ENCODE data around the gene PROX2.

Gene PROX2

DNA sequence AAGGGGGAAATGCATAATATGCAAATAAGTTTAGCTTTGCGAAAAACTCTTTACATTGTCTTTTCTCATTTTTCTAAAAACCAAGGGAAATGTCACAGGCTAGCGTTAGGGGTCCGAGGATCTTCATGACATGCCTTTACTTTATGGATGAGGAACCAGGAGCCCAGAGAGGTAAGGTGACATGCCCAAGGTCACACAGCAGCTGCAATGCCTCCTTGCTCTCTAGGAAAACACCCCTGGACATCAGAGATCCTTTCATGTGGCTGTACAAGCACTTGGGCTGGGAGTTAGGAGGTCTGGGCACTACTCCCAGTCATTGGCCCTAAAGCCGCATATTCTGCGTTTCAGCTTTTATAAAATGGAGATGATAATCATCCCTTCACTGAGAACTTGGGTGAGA is 741 bp downstream of the PROX2 start:
- DNase-seq (ENCODE audit: low spot score): no peak

DNA sequence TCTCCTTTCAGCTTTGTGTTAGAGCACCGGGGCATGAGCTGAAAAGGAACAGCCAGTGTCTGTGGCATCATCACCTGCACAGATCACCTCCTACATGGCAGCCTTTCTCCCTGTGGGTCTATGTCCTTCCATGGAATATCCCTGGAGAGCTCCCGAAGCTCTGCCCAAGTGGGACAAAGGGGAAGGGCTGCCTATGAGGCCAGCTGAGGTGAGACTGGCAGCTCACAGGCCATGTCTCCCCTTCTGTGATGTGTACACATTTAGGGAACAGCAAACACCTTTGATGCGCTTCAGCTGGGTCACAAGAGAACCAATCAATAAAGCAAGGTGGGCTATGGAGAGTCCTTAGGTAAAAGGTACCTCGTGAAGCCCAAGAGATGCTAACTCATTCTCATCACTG is 4.1 kb downstream of the PROX2 start:
- no peak for DNase-seq (ENCODE audit: low spot score)

DNA sequence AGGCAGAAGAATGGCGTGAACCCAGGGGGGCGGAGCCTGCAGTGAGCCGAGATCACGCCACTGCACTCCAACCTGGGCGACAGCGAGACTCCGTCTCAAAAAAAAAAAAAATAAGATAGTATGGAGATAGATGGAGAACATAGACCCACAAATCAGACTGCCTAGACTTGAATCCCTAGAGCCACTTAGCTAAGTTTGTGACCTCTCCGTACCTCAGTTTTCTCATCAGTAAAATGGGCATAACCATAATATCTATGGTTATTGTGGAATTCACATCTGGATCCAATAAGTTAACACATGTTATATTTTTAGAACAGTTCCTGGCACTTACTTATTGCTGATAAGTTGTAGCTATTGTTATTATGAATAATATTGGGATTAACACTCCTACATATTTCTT is 7.2 kb downstream of the PROX2 start:
- DNase-seq (ENCODE audit: low spot score): no peak

DNA sequence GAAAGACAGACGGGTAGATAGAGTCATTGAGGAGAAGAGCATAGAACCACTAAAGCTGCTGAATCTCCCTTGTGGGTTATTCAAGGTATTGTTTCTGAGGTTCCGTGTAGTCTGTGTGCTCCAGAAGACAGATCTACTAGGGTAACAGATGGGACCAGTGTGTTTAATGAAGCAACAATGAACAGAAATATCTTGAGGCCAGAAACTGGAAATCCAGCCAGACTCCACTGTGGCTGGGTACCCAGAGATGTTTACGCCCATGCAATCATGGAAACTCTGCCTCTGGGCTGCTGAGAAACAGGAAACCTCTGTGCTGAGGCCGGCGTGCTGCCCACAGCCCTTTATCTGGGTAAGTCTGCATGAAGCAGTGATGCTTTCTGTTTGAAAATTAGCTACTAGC is 8.3 kb downstream of the PROX2 start:
- no peak for DNase-seq (ENCODE audit: low spot score)

DNA sequence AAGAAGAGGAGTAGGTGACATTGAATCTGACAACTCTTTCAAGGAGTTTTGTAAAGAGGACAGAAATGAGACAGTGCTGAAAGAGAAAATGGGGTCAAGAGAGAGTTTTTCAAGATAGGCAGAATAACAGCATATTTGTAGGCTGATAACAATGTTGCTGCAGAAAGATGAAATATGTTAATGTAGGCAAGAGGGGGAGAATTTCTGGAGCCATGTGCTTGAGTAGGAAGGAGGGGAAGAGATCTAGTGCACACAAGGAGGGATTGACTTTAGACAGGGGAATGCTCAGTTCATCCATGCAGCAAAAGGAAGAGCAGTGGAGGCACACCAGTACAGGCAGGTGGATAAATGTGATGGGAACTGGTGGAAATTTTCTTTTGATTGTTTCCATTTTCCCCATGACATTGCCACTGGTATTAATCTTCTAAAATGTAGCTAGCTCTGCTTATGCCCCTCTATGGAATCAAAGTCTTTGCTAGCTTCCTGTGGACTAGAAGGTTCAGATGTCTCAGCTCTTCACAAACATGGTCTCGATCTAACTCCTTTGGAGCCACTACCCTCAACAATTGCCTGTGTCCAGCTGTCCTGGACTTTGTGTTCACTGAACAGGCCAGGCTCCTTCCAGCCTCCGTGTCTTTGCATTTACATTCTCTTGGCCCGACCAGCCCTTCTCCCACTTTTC is 9.1 kb downstream of the PROX2 start:
- no peak for DNase-seq (ENCODE audit: low spot score)

DNA sequence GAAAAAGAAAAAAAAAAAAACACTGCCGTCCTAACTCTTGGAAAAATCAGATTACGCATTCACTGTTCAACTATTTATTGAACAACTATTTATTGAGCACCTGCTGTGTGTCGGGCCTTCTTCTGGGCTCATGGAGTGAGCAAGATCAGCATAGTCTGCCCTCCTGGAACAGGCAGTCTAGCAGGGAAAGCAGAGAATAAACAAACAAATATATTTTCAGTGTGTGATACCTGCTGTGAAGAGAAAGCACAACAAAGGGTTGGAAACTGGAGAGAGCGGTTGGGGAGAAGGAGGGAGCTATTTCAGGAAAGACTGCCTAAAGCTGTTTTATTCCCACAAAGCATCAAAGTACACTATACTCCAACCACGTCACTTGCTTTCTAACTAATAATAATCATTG is 10.8 kb downstream of the PROX2 start:
- DNase-seq (ENCODE audit: low spot score): no peak

DNA sequence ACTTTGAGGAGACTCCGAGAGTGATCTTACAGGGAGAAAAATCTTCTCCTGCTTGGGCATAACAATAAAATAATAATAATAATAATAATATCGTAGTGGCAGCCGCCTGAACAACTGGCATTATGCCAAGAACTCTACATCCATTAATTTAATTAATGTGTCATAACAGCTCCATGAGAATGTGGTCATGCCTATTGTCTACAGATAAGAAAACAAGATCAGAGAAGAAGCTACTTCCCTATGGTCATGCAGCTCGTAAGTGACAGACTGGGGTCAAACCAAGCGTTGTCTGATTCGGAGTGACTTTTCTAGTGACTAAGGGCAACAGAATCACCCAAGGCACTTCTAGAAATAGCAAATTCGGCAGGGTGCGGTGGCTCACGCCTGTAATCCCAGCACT is 11.7 kb downstream of the PROX2 start:
- DNase-seq (ENCODE audit: low spot score): peak; percentile 31

DNA sequence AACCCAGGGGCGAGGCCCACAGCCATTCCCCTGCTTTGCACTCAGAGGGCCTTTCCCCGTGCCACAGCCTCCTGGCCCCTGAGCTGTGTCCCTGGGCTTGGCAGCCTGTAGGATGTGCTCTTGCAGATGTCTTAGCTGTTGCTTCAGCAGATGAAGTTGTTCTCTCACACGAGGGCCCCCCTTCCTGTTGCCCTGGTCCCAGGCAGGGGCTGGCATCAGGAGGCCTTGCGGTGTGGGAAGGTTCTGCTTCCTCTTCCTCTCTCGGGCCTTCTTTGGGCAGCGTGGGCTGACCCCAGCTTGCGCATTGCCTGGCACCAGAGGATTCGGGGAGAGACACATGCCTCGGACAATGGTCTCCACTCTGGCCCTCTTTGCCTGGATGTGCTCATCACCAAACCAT is 12.7 kb downstream of the PROX2 start:
- DNase-seq (ENCODE audit: low spot score): no peak

DNA sequence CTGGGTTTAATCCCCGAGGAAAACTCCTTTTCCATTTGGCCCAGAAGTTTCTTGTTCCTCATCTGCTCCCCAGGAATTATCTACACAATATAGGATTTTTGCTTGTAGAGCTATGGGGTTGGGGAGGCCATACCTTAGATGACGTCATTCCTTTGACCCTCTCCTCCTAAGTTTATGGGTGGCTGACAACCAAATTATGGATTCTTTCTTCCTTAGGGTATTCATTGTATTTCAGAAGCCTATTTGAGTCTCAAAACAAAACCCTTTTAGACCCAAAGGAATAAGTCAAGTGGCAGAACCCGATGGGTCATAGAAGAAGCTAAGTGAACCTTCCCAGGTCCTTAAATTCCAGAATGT is 14.2 kb downstream of the PROX2 start:
- no peak for DNase-seq (ENCODE audit: low spot score)

DNA sequence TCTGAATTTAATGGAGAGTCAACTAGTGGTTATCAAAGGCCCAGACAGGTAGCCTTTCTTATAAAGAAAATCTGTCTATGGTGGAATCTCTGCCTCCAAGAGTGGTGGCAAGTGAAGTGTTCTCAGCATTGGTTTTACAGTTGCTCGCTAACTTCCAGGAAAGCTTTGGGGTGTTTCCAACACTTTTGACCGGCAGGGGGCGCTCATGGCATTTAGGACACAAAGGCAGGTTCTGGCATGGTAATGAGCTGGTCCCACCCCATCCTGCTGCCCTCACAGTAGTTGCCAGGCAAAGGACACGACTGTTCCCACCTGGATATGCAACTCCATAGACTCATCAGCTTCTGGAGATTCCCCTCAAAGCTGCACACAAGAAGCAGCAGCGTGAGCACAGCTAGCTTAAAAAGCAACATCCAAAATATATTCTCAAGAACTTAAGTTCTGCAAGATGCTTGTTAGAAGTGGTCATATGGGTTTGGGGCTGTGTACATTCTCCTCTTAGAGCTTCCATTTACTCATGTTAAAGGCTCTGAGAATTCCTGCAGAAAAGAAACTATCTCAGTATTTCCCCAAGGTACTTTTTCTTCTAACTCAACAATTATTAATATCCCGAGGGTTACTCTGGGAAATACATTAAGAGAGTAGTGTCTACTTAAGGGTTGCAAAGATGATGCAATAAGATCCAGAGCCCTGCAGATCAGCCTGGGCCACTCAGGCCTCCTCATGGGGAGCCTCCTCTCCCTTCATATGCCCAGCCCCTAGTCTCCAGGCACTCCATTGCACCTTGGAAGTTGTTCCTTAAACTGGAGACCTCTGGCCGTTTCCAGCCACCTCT is 14.8 kb downstream of the PROX2 start:
- peak; percentile 75 for DNase-seq (ENCODE audit: low spot score)

DNA sequence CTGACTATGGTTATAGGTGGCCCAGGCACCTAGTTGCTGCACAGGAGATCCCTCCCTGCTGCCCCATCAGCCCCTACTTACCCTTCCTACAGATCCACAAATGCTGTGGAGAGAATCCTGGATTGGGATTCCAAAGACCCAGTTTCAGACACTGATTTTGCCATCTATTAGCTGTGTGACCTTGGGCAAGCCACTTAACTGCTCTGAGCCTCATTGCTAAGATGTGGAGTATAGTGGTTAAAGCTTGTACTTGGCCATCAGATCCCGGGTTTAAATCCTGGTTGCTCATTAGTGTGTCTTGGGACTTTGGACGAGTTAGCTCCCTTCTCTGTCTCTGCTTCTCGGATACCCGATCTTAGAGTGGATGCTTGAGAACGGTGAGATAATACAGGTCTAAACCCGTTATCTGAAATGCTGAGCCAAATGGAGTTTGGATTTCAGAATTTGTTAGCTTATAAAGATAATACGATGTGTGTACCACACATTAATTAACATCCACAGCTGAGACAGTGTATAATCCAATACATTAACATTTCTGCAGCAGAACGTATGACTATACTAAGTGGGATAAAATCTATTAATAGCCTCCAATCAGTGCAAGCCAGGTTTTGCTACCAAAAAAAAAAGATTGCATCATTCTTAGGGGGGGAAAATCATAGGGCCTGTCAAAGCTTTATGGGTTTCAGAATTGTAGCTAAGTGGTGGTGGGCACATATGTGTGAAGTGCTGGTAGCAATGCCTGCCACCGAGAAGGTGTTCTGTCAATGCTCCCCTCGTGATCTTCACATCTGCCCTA is 16.0 kb downstream of the PROX2 start:
- DNase-seq (ENCODE audit: low spot score): no peak

DNA sequence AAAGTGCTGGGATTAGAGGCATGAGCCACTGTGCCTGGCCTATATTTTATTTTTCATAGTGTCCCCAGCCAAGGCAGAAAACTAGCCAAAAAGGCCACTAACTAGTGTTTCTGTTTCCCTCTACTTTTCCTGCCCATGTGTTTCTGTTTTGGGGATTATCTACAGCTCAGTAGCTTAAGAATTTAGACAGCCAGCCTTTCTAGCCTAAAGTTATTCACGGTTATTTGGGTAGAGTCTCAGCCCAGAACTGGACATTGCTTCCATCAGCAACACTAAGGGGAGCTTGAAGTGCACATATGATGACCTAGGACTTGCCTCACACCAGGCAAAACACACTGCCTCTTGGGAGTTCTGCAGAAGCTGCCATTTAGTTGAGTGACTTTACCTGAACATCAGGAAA is 17.9 kb downstream of the PROX2 start:
- no peak for DNase-seq (ENCODE audit: low spot score)

DNA sequence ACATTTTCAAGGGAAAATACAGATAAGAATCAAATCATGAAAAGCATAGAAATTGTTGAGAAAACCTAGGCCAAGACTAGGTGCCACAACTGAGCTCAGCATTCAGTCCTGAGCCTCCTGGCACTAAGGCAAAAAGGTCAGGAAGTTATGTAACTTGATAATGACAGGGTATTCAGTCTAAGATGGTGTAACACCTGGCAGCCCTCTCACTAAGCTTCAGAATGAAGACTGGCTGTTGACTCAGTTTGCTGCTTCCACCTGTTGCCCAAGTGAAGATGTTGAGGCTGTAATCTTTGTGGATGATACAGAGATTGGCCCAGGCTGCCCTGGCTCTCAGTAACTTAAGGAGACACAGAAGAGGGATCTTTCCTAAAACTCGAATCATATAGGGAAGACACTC is 19.6 kb downstream of the PROX2 start:
- DNase-seq (ENCODE audit: low spot score): no peak

DNA sequence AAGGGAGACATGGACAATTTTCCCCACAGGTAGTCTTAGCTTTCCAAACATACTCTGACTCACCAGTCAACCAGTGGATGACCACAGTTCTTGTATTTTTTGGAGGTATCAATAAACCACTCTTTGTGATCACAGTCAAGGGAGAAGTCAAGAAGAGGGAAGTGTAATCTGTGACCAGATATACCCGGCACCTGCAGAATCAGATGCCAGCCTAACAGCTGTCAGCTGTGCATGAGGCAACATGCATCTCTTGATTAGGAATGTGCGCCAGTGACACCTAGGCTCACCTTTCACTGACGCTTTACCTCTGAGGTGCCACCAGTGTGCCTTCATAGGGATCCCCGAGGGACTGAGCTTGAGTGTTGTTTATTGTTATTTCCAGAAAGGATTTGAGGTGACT is 20.0 kb downstream of the PROX2 start:
- no peak for DNase-seq (ENCODE audit: low spot score)

DNA sequence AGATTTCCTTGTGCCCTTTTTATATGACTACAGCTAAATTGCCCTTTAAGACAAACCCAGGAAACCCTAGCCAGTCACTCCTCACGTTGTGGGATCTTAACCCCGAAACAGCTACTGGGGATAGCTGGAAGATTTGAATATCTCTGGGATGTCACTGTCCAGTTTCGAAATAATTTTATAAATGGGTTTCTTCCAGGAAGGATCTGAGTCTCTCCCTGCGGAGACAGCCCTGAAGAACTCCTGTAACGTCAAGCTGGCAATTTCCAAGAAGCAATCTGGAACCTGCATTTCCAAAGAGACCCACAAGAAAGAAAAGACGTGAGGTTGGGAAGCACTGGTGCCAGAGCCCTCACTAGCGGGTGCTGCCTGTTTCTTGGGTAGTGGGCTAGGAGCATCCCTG is 20.9 kb downstream of the PROX2 start:
- DNase-seq (ENCODE audit: low spot score): no peak

DNA sequence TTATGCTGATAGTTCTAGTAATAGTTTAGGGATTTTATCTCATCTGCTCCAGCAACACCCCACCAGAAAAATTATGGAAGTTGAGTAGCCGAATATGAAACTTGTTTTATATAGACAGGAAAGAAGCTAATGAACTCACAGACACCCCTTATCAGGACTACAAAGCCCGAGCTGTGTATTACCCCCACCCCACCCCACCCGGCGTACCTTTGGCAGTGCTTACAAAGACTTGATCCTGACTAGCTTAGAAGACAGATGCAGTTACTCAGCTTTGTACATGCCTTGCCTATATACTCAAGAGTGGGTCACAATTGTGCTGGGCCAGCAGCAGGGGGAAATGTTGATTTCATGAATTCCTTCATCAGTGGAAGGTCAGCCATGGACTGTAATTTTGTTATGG is 22.4 kb downstream of the PROX2 start:
- no peak for DNase-seq (ENCODE audit: low spot score)

DNA sequence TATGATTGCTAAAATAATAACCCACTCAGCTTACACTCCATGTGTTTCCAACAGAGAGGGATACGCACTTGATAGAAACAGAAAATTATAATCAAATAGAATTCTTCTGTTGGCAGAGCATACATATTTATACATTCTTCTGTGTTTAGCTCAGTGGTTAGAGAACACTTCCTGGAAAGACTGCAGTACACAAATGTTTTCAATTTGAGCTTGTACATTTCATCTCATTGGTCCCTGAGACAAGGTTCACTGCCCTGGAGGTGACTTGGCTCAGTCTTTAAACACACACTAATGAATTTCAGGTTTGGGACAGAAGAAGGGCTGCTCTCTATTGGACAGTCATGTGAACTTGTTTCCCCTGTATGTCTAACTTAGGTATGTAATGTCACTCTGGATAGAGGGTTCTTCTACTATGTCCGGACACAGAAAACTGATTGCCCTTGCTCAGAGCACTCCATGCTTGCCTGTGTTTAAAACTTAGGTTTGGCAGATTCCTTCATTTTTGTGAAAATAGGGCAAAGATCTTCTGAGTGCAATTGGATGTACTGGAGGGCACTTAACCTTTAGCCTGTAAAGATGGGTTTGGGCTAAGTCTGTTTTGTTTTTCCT is 22.9 kb downstream of the PROX2 start:
- no peak for DNase-seq (ENCODE audit: low spot score)

DNA sequence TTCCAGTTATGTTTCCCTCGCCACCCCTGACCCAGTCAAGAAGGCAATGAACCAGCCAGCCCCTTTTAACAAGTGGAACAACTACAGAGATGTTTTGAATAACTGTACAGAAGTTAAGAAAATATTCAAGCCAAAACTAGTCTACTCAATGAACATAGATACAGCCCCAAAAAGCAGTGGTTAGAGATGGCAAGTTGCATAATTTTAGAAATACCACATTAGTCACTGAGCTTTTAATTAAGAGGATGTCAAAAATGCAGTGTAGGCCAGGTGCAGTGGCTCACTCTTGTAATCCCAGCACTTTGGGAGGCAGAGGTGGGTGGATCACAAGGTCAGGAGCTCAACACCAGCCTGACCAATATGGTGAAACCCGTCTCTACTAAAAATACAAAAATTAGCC is 27.2 kb downstream of the PROX2 start:
- no peak for DNase-seq (ENCODE audit: low spot score)

DNA sequence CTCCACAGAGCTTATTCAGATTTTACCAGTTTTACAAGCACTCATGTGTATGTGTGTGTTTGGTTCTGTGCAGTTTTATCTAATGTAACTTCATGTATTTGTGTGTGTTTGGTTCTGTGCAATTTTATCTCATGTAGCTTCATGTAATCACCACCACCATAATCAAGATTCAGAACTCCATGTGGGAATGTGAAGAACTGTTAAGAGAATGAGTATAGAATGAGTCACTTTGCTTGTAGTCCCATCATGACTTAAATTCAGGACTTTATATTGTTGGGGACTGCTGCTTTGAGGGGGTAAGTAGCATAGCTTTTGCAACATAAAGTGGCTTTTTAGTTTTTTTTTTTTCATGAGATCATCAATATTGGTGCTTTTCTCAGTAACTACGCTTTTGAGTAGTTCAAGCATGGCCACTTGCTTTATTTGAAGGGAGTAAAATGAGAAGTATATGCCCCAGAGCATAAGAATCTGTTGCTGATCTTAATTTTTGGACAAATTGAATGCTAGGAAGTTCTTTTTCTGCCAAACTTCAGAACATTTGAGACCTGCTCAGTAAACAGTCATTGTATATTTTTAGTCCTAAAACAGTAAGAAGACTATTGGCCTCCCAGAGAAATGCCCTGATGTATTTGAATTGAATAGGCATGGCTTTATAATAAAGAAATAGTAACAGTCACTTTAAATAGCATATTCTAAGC is 28.8 kb downstream of the PROX2 start:
- peak; percentile 61 for DNase-seq (ENCODE audit: low spot score)

DNA sequence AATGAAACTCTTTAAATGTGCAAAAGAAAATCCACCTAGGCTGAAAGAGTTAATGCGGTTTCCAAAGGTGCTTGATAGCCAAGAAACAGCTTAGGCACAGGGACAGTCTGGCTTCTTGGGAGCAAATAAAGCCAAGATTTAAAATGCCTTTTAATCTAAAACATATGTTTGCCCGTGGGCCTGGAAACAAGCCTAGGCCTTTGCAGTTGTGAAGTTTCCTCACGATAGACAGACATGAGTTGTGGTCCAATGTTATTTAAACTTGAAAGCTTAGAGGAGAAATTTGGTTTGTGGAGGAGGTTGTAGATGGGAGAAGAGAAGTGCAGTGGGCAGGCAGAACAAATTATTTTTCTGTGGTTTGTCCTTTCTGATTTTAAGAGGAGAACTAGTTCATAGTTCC is 29.8 kb downstream of the PROX2 start:
- no peak for DNase-seq (ENCODE audit: low spot score)

DNA sequence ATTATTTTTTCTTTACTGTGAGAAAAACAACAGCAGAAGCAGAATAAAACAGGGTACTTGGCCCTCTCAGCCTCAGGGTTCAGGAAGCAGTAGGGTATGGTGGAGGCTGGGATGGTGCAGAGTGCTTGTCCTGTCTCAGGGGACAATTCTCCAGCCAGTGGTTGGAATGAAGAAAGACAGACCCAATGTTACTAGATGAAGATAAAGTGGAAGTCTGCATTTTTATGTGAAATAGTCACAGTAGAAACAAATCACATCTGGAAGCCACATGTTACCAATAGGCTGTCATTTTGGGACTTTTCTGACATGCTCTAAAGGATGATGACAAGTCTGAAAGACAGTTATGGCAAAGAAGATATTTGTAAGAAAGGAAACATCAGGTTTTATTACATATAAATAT is 32.3 kb downstream of the PROX2 start:
- DNase-seq (ENCODE audit: low spot score): no peak

Data from RKO (cell line).